HG02852 (cell line): ENCODE results near the gene MARCHF9.
"Not testable (repeated sequence)": the region's sequence is repeated elsewhere in the genome, so short reads cannot be mapped to it uniquely, and the experiment has no call there.

Source experiments
- ATAC-seq: cut with Tn5 transposase; IDR thresholded peaks from one replicate; pipeline ENCODE4 v1.9.1; 2021; ENCODE audit warnings: mild to moderate bottlenecking, moderate library complexity; ENCODE audit not compliant: unreplicated experiment

The MARCHF9 gene

DNA sequence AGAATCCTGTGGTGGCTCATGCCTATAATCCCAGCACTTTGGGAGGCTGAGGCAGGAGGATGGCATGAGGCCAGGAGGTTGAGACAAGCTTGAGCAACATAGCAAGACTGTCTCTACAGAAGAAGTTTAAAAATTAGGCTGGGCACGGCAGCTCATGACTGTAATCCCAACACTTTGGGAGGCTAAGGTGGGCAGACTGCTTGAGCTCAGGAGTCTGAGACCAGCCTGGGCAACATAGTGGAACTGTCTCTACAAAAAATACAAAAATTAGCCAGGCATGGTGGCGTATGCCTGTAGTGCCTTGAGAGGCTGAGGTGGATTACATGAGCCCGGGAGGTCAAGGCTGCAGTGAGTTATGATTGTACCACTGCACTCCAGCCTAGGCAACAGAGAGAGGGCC, 13.0 kb downstream of the MARCHF9 start:
- no peak for ATAC-seq

DNA sequence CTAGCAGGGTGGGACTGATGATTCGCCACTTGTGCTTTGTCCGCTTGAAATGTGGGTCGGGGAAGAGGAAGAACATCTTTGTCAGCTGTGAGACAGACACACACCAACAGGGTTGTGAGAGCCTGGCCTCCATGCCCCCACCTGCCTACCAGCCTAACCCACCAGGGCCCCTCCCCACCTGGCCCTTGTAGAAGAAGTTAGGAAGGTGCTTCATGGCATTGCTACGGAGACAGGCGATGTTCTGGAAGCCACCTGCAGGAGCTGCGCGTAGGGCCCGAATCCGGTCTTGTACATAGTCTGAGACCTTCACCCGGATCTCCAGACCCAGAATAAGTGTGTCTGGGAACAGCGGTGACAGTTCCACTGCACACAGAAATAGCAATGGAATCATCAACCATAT, 14.7 kb downstream of the MARCHF9 start:
- ATAC-seq, result no peak

GRCh38 chr12:57770734-57771133, 15.8 kb downstream of the MARCHF9 start:
- ATAC-seq, result no peak

DNA sequence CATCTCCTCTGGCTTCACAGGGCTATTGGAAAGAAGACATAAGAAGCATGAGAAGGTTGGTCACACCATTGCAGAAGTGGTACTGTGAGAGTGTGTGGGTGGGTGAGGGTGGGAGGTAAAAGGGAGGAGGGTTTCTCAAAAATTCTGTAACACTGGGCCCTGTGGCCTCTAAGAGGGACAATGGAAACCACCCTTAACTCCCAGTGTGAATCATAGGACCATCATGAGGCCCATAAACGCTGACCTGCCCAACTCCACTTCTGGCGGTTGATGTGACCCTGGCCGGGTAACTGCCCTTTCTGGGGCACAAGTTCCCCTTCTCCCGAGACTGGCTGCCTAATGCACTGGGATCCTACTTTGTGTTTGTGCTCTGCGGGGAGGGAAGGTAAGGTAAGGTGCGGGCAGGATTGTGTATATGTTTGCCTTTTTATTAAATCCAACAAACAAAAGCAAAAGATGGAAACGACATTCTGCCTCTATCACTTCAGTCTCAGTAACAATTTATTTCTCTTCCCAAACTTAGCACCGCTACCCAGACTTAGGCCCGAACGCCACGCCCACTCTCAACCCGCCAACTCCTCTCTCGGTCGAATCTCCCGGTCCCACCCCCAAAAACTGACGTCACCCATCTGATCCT, 16.5 kb downstream of the MARCHF9 start:
- peak; percentile 76 for ATAC-seq

GRCh38 chr12:57771873-57772428, 17.0 kb downstream of the MARCHF9 start, which contains the start of gene METTL1:
TSS of gene METTL1 (minus strand) at chr12:57772105. CDS start at chr12:57772083, 22 bp downstream.
- ATAC-seq, result peak; percentile 80

DNA sequence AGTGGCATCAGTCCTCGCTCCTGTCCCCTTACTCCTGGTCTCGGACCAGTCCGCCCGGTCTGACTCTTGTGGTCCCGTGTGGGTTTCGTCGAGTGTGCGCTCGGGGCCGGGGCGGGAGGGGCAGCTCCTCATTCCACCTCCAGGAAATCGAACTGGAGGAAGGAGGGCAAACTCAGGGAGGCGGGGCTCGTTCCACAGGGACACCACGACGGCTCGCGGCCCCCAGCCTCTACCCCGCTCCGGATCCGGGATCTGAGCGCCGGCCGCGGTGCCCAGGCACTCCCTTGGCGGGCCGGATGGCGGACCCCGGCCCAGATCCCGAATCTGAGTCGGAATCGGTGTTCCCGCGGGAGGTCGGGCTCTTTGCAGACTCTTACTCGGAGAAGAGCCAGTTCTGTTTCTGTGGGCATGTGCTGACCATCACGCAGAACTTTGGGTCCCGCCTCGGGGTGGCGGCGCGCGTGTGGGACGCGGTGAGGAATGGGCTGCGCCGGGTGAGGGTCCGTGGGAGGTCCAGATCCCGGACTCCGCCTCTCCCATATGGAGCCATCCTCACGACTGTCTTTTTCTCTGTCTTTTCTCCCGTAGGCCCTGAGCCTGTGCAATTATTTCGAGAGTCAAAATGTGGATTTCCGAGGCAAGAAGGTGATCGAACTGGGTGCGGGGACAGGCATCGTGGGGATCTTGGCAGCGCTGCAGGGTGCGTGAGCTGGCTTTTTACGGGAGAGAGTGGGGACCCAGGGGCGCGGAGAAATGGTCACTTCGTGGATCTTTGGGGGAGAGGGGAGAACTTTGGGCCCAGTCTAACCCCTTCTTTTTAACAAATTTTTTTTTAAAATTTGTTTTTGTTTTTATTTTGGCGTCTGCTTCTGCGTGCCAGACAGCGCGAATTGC, 17.8 kb downstream of the MARCHF9 start, which contains the start of gene EEF1AKMT3:
Gene EEF1AKMT3, plus strand, starts transcription at position 186 of the 894 bp plus-strand sequence. Its CDS starts 111 bp downstream, at position 297.
- peak; percentile 27 for ATAC-seq

DNA sequence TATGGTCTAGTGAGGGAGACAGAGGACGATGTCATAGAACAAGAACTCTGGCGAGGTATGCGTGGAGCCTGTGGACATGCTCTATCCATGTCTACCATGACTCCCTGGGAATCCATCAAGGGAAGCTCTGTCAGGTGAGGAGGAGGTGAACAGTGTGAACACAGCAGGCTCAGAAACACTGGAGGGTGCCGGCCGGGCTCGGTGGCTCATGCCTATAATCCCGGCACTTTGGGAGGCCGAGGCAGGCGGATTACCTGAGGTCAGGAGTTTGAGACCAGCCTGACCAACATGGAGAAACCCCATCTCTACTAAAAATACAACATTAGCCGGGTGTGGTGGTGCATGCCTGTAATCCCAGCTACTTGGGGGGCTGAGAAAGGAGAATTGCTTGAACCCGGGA, 19.7 kb downstream of the MARCHF9 start:
- ATAC-seq, result not testable (repeated sequence)

DNA sequence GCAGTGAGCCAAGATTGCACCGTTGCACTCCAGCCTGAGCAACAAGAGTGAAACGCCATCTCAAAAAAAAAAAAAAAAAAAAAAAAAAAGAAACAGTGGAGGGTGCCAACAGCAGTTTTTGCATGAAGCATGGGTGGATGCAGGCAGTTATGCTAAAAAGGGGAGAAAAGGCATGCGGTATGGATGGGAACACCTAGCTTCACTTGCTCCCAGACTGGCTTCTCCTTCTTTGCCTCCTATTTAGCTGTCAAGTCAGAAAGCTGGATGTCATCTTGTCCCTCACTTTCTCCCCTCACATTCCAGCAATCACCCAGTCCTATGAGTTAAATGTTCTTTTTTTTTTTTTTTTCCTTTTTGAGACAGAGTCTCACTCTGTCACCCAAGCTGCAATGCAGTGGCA, 20.1 kb downstream of the MARCHF9 start:
- no peak for ATAC-seq

DNA sequence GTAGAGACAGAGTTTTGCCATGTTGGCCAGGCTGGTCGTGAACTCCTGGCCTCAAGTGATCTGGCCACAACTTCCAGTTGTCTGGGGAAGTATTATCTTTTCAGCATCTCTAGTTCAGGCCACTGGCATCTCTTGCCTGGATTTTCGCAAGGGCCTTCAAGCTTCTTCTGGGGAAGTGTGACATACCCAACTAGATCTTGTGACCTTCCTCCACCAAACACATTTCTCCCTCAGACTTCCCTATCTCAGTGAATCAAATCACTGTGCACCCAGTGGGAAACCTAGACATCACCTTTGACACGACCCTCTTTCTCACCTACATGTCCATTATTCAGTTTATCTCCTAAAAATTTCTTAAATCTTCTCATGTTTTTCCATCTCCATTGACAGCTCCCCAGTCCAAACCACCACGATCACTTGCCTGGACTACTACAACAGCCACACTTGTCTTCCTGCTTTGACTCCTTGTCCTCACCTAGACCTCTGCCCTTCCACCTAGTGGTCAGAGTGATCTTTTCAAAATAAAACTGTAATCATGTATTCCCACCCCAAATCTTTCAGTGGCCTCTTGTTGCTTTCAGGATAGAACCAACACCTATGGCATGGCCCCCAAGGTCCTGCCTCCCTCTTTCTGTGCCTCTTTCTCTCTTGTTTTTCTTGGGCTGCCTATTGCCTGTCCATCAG, 20.8 kb downstream of the MARCHF9 start:
- no peak for ATAC-seq

DNA sequence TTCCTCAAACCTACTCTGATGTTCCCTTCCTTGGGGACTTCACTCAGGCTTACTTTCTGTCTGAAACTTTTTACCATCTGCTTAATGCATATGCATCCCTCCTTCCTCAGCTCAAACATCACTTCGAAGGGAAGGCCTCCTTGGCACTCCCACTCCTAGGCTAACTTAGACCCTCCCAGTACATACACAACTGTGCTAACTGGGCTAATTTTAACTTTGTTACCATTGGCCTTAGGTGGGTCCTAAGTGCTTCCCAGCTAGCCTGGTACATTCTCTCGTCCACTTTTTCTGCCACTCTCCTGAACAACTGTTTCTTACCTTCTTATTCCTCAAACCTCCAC, 21.3 kb downstream of the MARCHF9 start:
- no peak for ATAC-seq

DNA sequence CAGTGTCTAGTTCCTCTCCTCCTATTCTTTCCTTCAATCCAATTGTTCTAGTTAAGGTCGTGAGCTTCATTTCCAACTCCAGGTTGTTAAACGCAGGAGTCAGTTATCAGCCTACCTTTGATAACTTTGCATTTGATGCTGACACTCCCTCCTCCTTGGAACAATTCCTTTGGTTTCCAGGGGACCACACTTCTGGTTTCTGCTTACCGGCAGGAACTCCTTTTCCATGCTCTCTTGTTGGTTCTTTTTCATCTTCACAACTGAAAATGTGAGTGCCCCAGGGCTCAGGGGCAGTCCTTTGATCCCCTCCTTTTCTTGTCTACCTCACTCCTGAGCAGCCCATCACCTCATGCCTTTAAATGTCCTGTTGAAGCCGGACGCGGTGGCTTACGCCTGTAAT, 22.5 kb downstream of the MARCHF9 start:
- ATAC-seq, result no peak

DNA sequence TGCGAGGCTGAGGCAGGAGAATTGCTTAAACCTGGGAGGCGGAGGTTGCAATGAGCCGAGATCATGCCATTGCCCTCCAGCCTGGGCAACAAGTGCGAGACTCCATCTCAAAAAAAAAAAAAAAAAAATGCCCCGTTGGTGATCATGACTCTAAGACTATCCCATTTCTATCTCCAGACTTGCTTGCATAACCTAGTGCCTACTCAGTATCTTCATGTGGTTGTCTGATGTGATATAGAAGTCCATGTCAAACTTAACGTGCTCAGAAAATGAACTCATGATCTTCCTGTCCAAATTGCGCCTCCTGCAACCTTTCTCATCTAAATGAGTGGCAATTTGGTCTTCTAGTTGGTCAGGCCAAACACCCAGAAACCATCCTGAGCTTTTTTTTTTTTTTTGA, 23.0 kb downstream of the MARCHF9 start:
- no peak for ATAC-seq

GRCh38 chr12:57779736-57780135, 24.8 kb downstream of the MARCHF9 start:
- no peak for ATAC-seq

DNA sequence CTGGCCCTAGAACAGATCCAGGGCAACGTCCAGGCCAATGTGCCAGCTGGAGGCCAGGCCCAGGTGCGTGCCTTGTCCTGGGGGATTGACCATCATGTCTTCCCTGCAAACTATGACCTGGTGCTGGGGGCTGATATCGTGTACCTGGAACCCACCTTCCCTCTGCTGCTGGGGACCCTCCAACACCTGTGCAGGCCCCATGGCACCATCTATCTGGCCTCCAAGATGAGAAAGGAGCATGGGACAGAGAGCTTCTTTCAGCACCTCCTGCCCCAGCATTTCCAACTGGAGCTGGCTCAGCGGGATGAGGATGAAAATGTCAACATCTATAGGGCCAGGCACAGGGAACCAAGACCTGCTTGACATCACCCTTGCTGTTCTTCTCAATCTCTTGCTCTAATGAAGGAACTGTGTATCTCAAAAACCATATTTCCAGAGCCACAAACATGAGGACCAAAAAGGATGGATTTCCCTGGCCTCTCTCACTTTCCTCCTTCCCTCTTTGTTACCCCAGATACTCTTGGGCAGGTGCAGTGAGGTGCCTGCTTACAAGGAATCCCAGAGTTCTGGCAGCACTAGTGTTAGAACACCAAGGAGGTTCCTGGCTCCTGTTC, 25.5 kb downstream of the MARCHF9 start:
- ATAC-seq, result no peak

- no peak for ATAC-seq
These were observed 26.3 kb downstream of the MARCHF9 start for GRCh38 chr12:57781244-57781643.

DNA sequence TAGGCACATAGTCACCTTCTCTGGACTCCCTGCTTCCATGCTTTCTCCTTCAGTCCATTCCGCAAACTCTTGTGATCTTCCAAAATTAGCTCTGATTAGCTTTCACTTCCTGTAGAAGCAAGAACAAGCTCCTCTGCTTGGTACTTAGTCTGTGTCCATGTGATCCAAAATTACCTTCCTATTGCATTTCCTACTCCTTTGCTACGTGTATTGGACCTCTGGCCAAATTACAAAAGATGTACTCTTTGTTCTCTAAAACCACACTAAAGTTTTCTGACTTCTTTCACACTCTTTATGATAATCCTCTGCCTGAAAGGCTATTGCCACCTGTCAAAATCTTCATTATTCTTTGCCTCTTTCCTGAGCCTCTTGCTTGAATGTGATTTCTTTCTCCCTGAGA, 26.9 kb downstream of the MARCHF9 start:
- ATAC-seq, result no peak

DNA sequence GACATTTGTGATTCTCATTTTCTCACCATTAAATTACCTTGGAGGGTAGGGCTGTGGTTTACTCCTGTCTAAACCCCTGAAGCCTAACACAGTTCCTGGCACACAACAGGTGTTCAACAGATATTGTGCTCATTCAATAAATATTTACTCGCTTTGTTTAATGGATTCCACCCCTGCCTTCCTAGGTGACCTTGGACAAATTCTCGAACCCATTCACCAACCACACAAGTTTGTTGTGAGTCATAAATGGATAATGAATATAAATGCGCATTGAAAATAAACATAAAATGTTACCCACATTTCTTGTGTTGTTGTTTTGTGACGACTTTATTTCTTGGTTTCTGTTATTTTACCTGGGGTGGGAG, 27.3 kb downstream of the MARCHF9 start:
- ATAC-seq, result peak; percentile 21

DNA sequence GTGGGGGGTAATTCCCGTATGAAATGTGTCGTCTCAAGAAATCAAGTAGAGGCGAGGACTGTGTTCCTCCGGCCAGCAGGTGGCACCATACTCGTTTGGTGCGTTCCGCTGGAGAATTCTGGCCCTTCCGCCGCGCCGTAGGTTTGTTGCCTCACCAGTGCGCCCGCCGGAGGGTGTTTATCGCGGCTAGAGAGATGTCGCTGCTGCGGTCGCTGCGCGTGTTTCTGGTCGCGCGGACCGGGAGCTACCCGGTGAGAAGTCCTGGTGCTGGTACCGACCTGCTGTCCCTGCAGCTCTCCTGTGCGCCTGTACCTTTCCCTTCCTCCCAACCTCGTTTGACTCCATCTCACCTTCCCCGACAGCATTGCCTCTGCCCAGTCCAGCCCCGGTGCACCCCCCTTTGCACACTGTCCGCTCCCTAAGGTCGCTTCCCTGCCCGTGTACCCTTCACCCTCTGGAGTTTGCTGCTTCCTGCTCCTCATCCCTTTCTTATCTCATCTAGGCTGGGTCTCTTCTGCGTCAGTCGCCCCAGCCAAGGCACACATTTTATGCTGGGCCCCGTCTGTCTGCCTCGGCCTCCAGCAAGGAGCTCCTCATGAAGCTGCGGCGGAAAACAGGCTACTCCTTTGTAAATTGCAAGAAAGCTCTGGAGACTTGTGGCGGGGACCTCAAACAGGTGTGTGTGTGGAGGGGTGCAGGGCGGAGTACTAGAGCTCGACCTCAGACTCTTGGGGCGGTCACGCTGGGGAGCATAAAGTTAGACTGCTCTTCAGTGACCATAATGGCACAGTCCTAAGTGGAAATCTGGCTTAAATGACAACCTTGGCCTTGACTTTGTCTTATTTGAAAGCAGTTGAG, 27.9 kb downstream of the MARCHF9 start, which contains the start of gene TSFM:
Gene TSFM, plus strand, starts transcription at position 180 of the 858 bp plus-strand sequence. Its CDS starts 15 bp downstream, at position 195.
- peak; percentile 94 for ATAC-seq

GRCh38 chr12:57783466-57783801, 28.5 kb downstream of the MARCHF9 start:
- no peak for ATAC-seq

- no peak for ATAC-seq
These were observed 29.0 kb downstream of the MARCHF9 start for GRCh38 chr12:57783861-57784260.
